Measurements from ENCODE around the gene GAD1.

Gene GAD1

DNA sequence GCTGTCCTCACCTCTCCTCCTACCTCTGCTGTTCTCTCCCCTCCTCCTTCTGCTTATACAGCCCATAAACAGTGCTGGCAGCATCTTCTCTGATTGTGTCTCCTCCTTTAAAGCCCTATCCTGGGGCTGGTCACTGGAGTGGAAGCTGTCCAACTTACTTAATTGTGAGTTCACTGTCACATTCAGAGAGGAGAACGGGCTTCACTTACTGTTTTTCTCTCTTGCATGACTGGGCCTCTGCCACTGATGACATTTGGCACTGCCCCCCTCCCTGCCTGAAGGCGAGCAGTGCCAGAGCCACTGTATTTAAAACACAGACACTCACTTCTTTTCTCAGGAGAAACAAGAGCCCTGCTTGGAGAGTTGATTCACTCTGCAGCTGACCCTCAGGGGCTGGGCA is 12.3 kb downstream of the GAD1 start:
- TF ChIP-seq ZBTB7A (IDR thresholded peaks at IDR 0.05; ENCODE audit: low read depth) (no peak), YY1 (IDR thresholded peaks at IDR 0.05; ENCODE audit: low read depth) (no peak), CREB1 (IDR thresholded peaks at IDR 0.05; ENCODE audit: low read depth) (no peak), EGR1 (IDR thresholded peaks at IDR 0.05) (no peak), TCF12 (IDR thresholded peaks at IDR 0.05; ENCODE audit: low read depth) (no peak)

GRCh38 chr2:170830166-170830565 is 13.5 kb downstream of the GAD1 start:
- TF ChIP-seq TCF12 (IDR thresholded peaks at IDR 0.05; ENCODE audit: low read depth): no peak

- TF ChIP-seq TCF12 (IDR thresholded peaks at IDR 0.05; ENCODE audit: low read depth): no peak
- TF ChIP-seq CEBPB (IDR thresholded peaks at IDR 0.05): no peak
- TF ChIP-seq CREB1 (IDR thresholded peaks at IDR 0.05; ENCODE audit: low read depth): no peak
- no peak for TF ChIP-seq TAF1 (IDR thresholded peaks at IDR 0.05; ENCODE audit: low read depth)
- TF ChIP-seq, protein P1, sequence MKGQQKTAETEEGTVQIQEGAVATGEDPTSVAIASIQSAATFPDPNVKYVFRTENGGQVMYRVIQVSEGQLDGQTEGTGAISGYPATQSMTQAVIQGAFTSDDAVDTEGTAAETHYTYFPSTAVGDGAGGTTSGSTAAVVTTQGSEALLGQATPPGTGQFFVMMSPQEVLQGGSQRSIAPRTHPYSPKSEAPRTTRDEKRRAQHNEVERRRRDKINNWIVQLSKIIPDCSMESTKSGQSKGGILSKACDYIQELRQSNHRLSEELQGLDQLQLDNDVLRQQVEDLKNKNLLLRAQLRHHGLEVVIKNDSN (IDR thresholded peaks at IDR 0.05): no peak
- TF ChIP-seq REST (IDR thresholded peaks at IDR 0.05; ENCODE audit: low read depth): no peak
- TF ChIP-seq NFIC (IDR thresholded peaks at IDR 0.05): no peak
Observed at GRCh38 chr2:170831115-170831514, 14.4 kb downstream of the GAD1 start.

GRCh38 chr2:170836027-170836426 is 19.3 kb downstream of the GAD1 start:
- TF ChIP-seq TCF12 (IDR thresholded peaks at IDR 0.05; ENCODE audit: low read depth) (no peak), NFIC (IDR thresholded peaks at IDR 0.05) (no peak), YY1 (IDR thresholded peaks at IDR 0.05; ENCODE audit: low read depth) (no peak), REST (IDR thresholded peaks at IDR 0.05; ENCODE audit: low read depth) (no peak), TAF1 (IDR thresholded peaks at IDR 0.05; ENCODE audit: low read depth) (no peak), CREB1 (IDR thresholded peaks at IDR 0.05; ENCODE audit: low read depth) (no peak), EGR1 (IDR thresholded peaks at IDR 0.05) (no peak), ZBTB7A (IDR thresholded peaks at IDR 0.05; ENCODE audit: low read depth) (no peak), EP300 (IDR thresholded peaks at IDR 0.05; ENCODE audit: borderline replicate concordance) (no peak), RAD21 (IDR thresholded peaks at IDR 0.05; ENCODE audit: low read depth) (no peak), CEBPB (IDR thresholded peaks at IDR 0.05) (no peak)
- TF ChIP-seq, protein P2, sequence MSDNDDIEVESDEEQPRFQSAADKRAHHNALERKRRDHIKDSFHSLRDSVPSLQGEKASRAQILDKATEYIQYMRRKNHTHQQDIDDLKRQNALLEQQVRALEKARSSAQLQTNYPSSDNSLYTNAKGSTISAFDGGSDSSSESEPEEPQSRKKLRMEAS (IDR thresholded peaks at IDR 0.05): no peak

GRCh38 chr2:170840717-170841210 is 24.1 kb downstream of the GAD1 start:
- TF ChIP-seq, protein P1 (IDR thresholded peaks at IDR 0.05): no peak
- TF ChIP-seq NFIC (IDR thresholded peaks at IDR 0.05) (no peak), EGR1 (IDR thresholded peaks at IDR 0.05) (no peak), REST (IDR thresholded peaks at IDR 0.05; ENCODE audit: low read depth) (no peak), EP300 (IDR thresholded peaks at IDR 0.05; ENCODE audit: borderline replicate concordance) (no peak), CEBPB (IDR thresholded peaks at IDR 0.05) (no peak), TAF1 (IDR thresholded peaks at IDR 0.05; ENCODE audit: low read depth) (no peak), TEAD4 (IDR thresholded peaks at IDR 0.05) (no peak), TCF12 (IDR thresholded peaks at IDR 0.05; ENCODE audit: low read depth) (no peak), FOXM1 (IDR thresholded peaks at IDR 0.05; ENCODE audit: borderline replicate concordance, low read depth) (no peak), RAD21 (IDR thresholded peaks at IDR 0.05; ENCODE audit: low read depth) (no peak), CREB1 (IDR thresholded peaks at IDR 0.05; ENCODE audit: low read depth) (no peak), YY1 (IDR thresholded peaks at IDR 0.05; ENCODE audit: low read depth) (no peak), ZBTB7A (IDR thresholded peaks at IDR 0.05; ENCODE audit: low read depth) (no peak)
- TF ChIP-seq, protein P2 (IDR thresholded peaks at IDR 0.05): no peak
